HL-60 (cell line): Measurements from ENCODE around the gene LRMDA.

ENCODE experiments used
- DNase-seq, 2 experiments: peaks; one replicate each; pipeline ENCODE4 v3.0.0-alpha.2; 2010 to 2020; ENCODE audit warnings: low read depth in 1 of 2, low spot score in 1 of 2
- H3K27ac ChIP-seq: fragments of 250-450 bp; sonication (Bioruptor Pico); replicated peaks from 2 replicates; pipeline ENCODE4 v1.5.1; 2020; ENCODE audit warnings: mild to moderate bottlenecking, moderate library complexity
- H3K27me3 ChIP-seq: fragments of 250-450 bp; sonication (Bioruptor Pico); 2 replicates; pipeline ENCODE4 v1.5.1; 2021; ENCODE audit warnings: mild to moderate bottlenecking, moderate library complexity; ENCODE audit not compliant: insufficient read depth, poor library complexity, severe bottlenecking
- H3K4me3 ChIP-seq: replicated peaks from 2 replicates; pipeline ENCODE4 v1.5.1; 2011; ENCODE audit warnings: mild to moderate bottlenecking, control low read depth, low read length; ENCODE audit not compliant: insufficient read depth
- CTCF ChIP-seq: IDR thresholded peaks from one replicate; pipeline ENCODE4 v1.5.1; 2011; ENCODE audit warnings: low read length, control low read depth, inconsistent platforms; ENCODE audit not compliant: insufficient read depth
- GABPA ChIP-seq: IDR thresholded peaks from 2 replicates; pipeline ENCODE4 v1.6.1; 2012; ENCODE audit warnings: low read depth
- POLR2AphosphoS5 ChIP-seq: IDR thresholded peaks from 2 replicates; pipeline ENCODE4 v1.6.1; 2012; ENCODE audit warnings: low read depth
- REST ChIP-seq: IDR thresholded peaks from 2 replicates; pipeline ENCODE4 v1.6.1; 2012; ENCODE audit warnings: low read depth; ENCODE audit not compliant: insufficient replicate concordance
- SPI1 ChIP-seq: IDR thresholded peaks from 2 replicates; pipeline ENCODE4 v1.6.1; 2012; ENCODE audit warnings: low read depth, mild to moderate bottlenecking, borderline replicate concordance

LRMDA gene

GRCh38 chr10:76202777-76203176, 771.4 kb downstream of the LRMDA start:
- TF ChIP-seq REST (no peak), CTCF (no peak), GABPA (no peak), SPI1 (no peak), POLR2AphosphoS5 (no peak)
- Histone ChIP-seq H3K4me3 (no peak overlapping the region), H3K27ac (no peak overlapping the region), H3K27me3 (no peaks in the 10 kb centered on the region)
- no peak for DNase-seq

- no peak overlapping the region for H3K27ac ChIP-seq
- no peak for DNase-seq
- no peak overlapping the region for H3K4me3 ChIP-seq
- TF ChIP-seq GABPA, result no peak
- no peak for TF ChIP-seq SPI1
- TF ChIP-seq POLR2AphosphoS5, result no peak
- no peak for TF ChIP-seq CTCF
- TF ChIP-seq REST, result no peak
- H3K27me3 ChIP-seq, result no peaks in the 10 kb centered on the region
Observed at GRCh38 chr10:76205361-76205760, 773.9 kb downstream of the LRMDA start.

- TF ChIP-seq GABPA (no peak), CTCF (no peak), SPI1 (no peak), POLR2AphosphoS5 (no peak), REST (no peak)
Observed at GRCh38 chr10:76206797-76207352, 775.5 kb downstream of the LRMDA start.

More at GRCh38 chr10:76206797-76207352, 775.5 kb downstream of the LRMDA start:
- no peak for DNase-seq
- H3K27ac ChIP-seq, result no peak overlapping the region
- H3K27me3 ChIP-seq, result no peaks in the 10 kb centered on the region
- no peak overlapping the region for H3K4me3 ChIP-seq
